Measurements from ENCODE around the gene NIN.

NIN gene

DNA sequence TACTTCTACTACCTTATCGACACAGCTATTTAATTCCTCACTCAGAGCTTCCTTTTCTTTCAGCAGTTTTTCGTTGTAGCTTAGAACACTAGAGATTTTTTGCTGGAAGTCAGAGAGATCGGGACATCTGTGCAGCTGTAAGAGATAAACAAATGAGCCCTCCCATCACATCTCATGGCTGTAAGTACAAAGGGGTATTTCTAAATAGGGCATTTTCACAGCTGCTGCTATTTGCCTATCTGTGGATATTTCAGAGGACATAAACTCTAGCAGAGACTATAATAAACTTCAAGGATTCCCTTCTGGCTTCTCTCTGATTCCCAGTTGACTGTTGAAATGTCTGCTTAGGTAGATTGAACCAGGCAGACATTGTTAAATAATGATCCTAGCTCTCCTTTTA lies 86.7 kb downstream of the NIN start:
- no peak for DNase-seq (ENCODE audit: low read depth, low spot score)
- TF ChIP-seq, protein P1, sequence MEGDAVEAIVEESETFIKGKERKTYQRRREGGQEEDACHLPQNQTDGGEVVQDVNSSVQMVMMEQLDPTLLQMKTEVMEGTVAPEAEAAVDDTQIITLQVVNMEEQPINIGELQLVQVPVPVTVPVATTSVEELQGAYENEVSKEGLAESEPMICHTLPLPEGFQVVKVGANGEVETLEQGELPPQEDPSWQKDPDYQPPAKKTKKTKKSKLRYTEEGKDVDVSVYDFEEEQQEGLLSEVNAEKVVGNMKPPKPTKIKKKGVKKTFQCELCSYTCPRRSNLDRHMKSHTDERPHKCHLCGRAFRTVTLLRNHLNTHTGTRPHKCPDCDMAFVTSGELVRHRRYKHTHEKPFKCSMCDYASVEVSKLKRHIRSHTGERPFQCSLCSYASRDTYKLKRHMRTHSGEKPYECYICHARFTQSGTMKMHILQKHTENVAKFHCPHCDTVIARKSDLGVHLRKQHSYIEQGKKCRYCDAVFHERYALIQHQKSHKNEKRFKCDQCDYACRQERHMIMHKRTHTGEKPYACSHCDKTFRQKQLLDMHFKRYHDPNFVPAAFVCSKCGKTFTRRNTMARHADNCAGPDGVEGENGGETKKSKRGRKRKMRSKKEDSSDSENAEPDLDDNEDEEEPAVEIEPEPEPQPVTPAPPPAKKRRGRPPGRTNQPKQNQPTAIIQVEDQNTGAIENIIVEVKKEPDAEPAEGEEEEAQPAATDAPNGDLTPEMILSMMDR (IDR thresholded peaks at IDR 0.05; ENCODE audit: low read depth, low read length) = no peak
- H3K4me3 ChIP-seq (ENCODE audit: low read depth, low read length) = no peak overlapping the region
- in situ Hi-C loops (cut with HindIII; ENCODE audit: low sequenced_read_pairs) = no loop called here

DNA sequence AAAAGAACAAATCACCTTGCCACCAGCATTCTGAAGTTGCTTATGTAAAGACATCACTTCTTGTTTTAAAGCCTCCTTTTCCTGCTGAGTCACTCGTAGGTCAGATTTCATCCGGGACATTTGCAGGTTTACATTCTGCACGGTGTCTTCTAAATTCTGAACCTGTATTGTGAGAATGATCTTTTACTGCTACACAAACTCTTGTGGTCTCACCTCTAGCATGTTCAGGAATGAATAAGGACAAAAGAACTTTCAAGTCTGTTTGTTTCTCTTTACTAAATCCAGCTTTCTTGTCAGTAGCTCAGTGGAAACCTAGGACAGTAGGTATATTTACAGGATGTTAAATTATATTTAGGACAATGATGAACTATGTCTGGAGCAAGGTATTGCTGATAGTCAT lies 89.4 kb downstream of the NIN start:
- DNase-seq (ENCODE audit: low read depth, low spot score) = peak; percentile 59
- in situ Hi-C loops (cut with HindIII; ENCODE audit: low sequenced_read_pairs) = no loop called here
- TF ChIP-seq, protein P1 (IDR thresholded peaks at IDR 0.05; ENCODE audit: low read depth, low read length) = no peak
- no peak overlapping the region for H3K4me3 ChIP-seq (ENCODE audit: low read depth, low read length)

DNA sequence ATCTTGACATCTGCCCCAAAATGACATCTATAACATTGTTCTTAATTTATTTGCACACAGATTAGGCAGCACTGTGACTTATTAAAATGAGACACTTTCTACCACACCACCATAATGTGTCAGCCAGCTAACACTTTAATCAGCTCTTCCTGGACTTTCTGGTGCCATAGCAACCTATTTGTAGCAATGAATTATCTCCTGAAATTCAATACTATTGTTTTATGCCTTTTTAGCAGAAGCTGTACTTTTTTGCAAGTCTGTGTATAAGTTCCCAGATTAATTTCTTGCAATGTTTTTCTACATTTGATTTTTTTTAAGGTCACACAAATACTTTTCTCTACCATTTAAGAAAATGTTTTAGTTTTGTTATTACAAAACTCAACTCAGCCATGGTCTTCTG lies 90.1 kb downstream of the NIN start:
- in situ Hi-C loops (cut with HindIII; ENCODE audit: low sequenced_read_pairs) = no loop called here
- H3K4me3 ChIP-seq (ENCODE audit: low read depth, low read length) = no peak overlapping the region
- DNase-seq (ENCODE audit: low read depth, low spot score) = peak; percentile 16
- TF ChIP-seq, protein P1 (IDR thresholded peaks at IDR 0.05; ENCODE audit: low read depth, low read length) = no peak

DNA sequence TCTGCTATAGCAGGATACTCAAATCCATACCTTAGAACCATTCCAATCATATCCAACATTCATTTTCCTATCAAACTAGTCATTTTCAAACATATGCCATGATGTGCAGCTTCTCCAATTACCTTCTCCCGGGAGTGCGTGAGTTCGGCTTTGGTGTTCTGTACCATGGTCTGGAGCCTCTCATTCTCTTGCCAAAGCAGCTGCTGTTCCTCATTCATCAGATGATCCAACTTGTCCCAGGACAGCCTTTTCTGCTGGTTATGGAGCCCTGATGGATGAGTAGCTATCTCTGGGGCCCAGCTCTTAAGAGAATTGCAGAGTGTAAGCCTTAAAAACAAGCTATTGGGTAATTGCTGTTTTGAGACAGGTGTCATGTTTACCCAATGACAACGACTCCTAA lies 91.8 kb downstream of the NIN start:
- DNase-seq (ENCODE audit: low read depth, low spot score) = no peak
- TF ChIP-seq, protein P1 (IDR thresholded peaks at IDR 0.05; ENCODE audit: low read depth, low read length) = no peak
- in situ Hi-C loops (cut with HindIII; ENCODE audit: low sequenced_read_pairs) = no loop called here
- no peak overlapping the region for H3K4me3 ChIP-seq (ENCODE audit: low read depth, low read length)

DNA sequence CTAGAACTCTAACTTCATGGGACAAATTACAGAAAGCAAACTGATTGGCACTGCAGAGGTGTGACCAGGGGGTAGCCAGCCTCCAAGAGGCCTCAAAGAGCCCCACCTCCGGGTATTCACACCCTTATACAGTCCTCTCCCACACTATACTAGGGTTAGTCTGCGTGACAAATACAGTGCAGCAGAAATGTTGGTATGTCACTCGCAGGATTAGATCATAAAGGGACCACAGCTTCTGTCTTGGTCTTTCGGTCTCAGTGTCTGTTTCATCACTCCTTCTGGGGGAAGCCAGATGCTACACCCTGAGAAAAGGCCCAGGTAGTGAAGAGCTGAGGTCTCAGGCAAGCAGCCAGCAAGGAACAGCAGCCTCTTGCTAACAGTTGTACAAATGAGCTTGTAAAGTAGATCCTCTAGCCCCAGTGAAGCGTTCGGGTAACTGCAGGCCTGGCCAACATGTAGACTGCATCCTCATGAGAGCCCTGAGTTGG lies 94.0 kb downstream of the NIN start:
- TF ChIP-seq, protein P1 (IDR thresholded peaks at IDR 0.05; ENCODE audit: low read depth, low read length) = no peak
- DNase-seq (ENCODE audit: low read depth, low spot score) = no peak
- no peak overlapping the region for H3K4me3 ChIP-seq (ENCODE audit: low read depth, low read length)
- in situ Hi-C loops (cut with HindIII; ENCODE audit: low sequenced_read_pairs) = no loop called here

DNA sequence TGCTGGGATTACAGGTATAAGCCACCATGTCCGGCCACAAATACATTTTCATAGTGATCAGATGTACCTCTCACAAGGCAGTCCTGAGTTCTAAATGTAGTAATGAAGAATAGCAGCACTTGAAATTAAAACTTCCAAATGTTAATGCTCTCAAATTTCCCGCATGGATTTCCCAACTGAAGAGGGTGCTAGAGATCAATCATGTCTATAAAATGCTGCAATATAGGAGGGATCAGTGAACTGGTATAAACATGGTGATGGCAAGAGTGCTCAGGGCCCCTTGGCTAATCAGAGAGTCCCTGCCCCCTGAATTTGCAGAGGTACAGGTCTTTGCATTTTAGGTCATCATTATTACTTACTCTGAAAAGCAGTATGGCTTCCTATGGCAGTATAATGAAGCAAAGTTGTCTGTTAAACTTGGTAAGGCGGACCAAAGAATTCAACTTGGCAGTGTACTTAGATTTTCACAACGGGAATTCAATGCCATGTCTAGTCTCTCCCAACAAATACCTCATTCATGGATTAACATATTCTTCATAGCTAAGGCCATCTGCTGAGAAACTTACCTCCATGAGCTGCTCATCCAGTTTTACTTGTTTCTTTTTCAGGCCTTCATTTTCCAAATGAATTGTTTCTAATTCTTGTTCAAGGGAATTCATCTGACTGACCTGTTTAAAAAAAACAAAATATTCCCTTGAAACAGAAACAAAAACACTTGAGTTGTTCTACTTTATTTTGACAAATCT lies 95.8 kb downstream of the NIN start:
- TF ChIP-seq, protein P1 (IDR thresholded peaks at IDR 0.05; ENCODE audit: low read depth, low read length) = no peak
- in situ Hi-C loops (cut with HindIII; ENCODE audit: low sequenced_read_pairs) = no loop called here
- H3K4me3 ChIP-seq (ENCODE audit: low read depth, low read length) = no peak overlapping the region
- no peak for DNase-seq (ENCODE audit: low read depth, low spot score)

Measured in astrocyte of the spinal cord (primary cell).